Activated T-helper 17 cell treated with anti-CD3 and anti-CD28 coated beads, Interleukin-2, amount 50 U/mL, for 72 hours (primary cell): ENCODE data around the gene BCL11A. TPM values are rescaled to one million over a fixed set of nuclear protein-coding genes. Genes with fewer than 3 reads are reported as not detected.

Experiments
- ATAC-seq: fragments of 150-1000 bp; cut with Tn5 transposase; replicated peaks from 2 replicates; pipeline ENCODE4 v1.10.0; 2021; ENCODE audit warnings: mild to moderate bottlenecking, moderate library complexity
- H3K27ac Mint-ChIP-seq: one replicate; pipeline ENCODE4 v1.8.0; 2022; ENCODE audit warnings: mixed read lengths
- H3K27me3 Mint-ChIP-seq: one replicate; pipeline ENCODE4 v1.8.0; 2022; ENCODE audit warnings: mixed read lengths
- H3K36me3 Mint-ChIP-seq: one replicate; pipeline ENCODE4 v1.8.0; 2022; ENCODE audit warnings: low read depth, mild to moderate bottlenecking, mixed read lengths
- H3K4me1 Mint-ChIP-seq: one replicate; pipeline ENCODE4 v1.8.0; 2022; ENCODE audit warnings: mixed read lengths
- H3K4me3 Mint-ChIP-seq: one replicate; pipeline ENCODE4 v1.8.0; 2022; ENCODE audit warnings: mild to moderate bottlenecking, mixed read lengths
- H3K9me3 Mint-ChIP-seq: one replicate; pipeline ENCODE4 v1.8.0; 2022; ENCODE audit warnings: mixed read lengths
- total RNA-seq, 2 donors: library from RNA; stranded (reverse); gene quantifications; one replicate each; pipeline ENCODE4 v1.2.3, GENCODE V29; 2022

The BCL11A gene
- total RNA-seq, 2 donors from 2014 or later, result 0.90 TPM; not detected in 1

DNA sequence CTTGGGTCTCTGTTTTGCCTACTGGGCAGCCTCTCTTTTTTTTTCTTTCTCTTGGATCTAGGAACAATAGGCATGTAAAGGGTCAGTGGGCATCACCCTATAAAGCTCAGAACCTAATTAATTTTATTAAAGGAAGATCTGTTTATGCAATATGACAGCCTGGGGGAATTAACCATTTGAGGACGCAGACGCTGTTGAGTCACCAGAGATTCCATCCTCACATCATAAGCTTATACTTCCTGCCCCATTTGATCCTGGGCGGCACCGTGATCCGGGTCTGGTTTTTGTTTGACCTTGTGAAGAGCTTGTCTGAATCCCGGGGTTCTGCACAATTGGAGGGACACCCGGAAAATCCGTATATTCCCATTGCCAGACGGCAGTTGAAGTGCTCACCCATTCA, 16.8 kb upstream of the BCL11A start:
- no peaks in the 10 kb centered on the region for H3K36me3 Mint-ChIP-seq
- H3K4me1 Mint-ChIP-seq, result no peaks in the 10 kb centered on the region
- H3K9me3 Mint-ChIP-seq, result no peaks in the 10 kb centered on the region
- no peak overlapping the region for H3K27ac Mint-ChIP-seq
- no peak overlapping the region for H3K4me3 Mint-ChIP-seq
- peaks cover 47% of the 10 kb centered on the region for H3K27me3 Mint-ChIP-seq
- no peak for ATAC-seq

DNA sequence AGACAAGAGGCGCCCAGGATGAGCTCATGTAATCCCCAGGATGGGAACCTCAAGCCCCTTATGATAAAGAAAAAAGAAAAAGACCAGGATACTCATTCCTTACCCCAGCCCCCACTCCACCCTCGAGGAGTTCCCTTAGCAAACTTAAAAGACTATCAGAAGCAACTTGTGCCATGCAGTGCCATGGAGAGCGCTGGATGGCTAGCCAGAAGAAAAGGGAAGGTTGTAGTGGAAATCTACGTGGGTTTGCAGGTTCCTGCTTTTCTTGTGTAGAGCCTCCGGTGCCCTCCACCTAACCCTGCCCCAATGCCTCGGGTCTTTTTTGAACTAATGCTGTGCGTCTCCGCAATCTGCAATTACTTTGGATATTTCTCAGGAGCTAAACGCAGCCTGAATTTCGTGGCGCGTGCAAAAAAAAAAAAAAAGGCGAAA, 16.2 kb upstream of the BCL11A start:
- no peaks in the 10 kb centered on the region for H3K4me1 Mint-ChIP-seq
- H3K36me3 Mint-ChIP-seq, result no peaks in the 10 kb centered on the region
- H3K9me3 Mint-ChIP-seq, result no peaks in the 10 kb centered on the region
- H3K27me3 Mint-ChIP-seq, result peaks cover 47% of the 10 kb centered on the region
- no peak overlapping the region for H3K4me3 Mint-ChIP-seq
- no peak overlapping the region for H3K27ac Mint-ChIP-seq
- no peak for ATAC-seq

DNA sequence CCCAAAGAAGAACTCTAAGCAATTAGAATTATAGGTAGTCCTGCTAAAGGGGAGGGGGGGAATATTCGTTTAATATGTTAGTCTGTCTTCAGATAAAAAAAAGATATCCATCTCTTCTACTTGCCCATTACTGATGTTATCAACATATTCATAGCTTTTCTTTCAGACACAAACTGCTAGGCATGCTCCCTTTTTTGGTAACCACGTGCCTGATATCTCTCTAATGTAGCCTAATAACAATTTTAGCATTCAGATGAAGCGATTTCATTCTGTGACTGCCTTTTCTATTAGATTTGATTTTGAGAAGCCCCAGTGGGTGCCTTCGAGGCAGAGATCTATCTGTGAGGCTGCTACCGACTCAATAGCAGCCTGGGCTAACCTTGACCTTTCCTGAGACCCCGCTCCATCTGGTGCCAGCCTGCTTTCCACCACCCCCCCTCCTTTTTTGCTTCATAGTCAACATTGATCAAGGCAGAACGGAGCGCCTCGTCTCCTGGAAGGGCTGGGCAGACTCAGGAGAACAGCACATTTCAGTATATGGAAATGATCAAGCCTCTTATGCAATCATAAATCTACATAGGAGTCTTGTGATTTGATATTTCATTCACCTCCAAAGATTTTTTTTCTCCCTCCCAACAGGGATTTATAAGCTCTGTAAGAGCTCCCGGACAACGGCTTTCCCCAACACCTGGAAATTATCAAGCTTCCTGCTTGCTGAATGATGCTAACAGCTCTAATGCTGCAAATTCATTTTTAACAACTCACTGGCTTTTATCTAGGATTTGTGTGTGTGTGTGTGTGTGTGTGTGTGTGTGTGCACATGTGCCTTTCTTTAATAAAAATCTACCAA, 14.7 kb upstream of the BCL11A start:
- H3K9me3 Mint-ChIP-seq, result no peaks in the 10 kb centered on the region
- no peak for ATAC-seq
- no peaks in the 10 kb centered on the region for H3K36me3 Mint-ChIP-seq
- H3K4me1 Mint-ChIP-seq, result no peaks in the 10 kb centered on the region
- no peak overlapping the region for H3K27ac Mint-ChIP-seq
- no peak overlapping the region for H3K4me3 Mint-ChIP-seq
- peaks cover 50% of the 10 kb centered on the region for H3K27me3 Mint-ChIP-seq

DNA sequence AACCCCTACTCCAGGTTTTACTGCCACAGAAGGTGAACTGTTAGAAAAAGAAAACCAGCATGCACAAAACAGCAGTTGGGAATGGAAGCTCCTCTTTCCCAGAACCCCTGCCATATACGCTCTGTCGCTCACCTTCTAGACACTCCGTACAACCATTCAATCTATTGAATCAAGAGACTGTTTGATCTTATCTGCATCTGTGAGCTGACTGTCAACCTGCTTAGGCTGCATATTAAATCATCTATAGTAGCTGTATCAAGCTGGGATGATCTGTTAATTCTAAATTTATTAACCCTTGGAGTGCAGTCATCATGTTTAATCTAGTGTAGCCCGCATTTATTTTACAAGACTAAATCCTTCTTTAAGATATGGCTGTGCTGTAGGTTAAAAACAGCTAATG, 13.6 kb upstream of the BCL11A start:
- no peak for ATAC-seq
- H3K9me3 Mint-ChIP-seq, result no peaks in the 10 kb centered on the region
- no peak overlapping the region for H3K27ac Mint-ChIP-seq
- H3K4me3 Mint-ChIP-seq, result no peak overlapping the region
- H3K36me3 Mint-ChIP-seq, result no peaks in the 10 kb centered on the region
- no peaks in the 10 kb centered on the region for H3K4me1 Mint-ChIP-seq
- peaks cover 49% of the 10 kb centered on the region for H3K27me3 Mint-ChIP-seq

DNA sequence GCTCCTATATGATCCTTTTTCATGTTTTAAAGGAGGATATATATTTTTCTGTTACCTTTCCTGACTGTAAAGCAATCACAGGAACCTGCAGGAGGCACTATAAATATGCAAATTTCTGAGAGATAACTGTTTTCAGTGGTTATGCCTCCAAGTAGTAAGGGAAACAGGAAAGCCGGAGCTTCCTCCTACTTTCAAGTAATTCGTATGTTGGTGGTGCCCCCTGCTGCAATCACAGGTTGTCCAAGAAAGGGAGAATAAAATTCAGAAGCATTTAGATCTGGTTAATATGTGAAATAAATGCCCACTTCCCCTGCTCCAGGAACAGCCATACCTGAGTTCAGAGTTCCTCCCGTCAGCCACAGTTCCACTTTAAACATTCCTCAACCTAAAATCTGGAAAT, 12.0 kb upstream of the BCL11A start:
- ATAC-seq, result no peak
- no peaks in the 10 kb centered on the region for H3K36me3 Mint-ChIP-seq
- peaks cover 47% of the 10 kb centered on the region for H3K27me3 Mint-ChIP-seq
- no peaks in the 10 kb centered on the region for H3K9me3 Mint-ChIP-seq
- no peak overlapping the region for H3K27ac Mint-ChIP-seq
- H3K4me3 Mint-ChIP-seq, result no peak overlapping the region
- H3K4me1 Mint-ChIP-seq, result no peaks in the 10 kb centered on the region

DNA sequence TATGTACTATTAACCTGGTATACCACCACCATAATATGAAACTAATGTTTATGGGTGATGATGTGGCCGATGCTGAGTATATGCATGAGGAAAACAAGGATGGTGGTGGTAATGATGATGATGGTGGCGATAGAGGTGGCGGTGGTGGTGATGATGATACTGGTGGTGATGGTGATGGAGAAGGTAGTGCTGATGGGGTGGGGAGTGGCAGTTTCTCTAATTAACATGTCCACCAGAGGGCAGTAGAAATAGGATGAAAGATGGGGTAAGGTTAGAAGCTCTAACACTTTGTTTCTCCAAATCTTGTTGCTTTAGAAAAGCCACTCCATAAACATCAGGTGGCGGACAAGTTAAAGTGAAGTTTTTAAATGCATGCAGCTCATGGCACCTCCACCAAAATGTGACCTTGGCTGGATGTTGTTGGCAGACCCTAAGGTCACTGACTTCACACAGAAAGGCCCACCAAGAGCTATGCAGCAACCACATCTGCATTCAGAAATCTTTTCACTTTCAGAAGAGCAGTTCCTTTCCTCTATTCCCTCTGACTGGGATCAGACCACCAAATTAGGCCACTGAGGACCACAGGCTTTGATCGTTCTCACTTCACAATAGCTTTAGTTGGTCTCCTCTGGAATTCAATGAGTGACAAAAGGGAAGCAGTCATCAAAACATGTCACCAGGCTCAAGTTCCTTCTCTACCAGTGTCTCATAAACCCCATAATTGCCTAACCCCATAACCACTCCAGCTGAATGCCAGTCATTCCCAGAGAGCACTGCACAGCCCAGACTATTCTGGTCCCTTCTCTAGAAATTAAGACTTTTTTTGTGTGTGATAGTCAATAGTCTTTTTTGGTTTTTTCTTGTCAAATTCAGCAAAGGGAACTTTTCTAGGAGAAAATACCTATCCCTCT, 7.5 kb upstream of the BCL11A start:
- H3K36me3 Mint-ChIP-seq, result no peaks in the 10 kb centered on the region
- H3K27ac Mint-ChIP-seq, result no peak overlapping the region
- peaks cover 57% of the 10 kb centered on the region for H3K27me3 Mint-ChIP-seq
- no peaks in the 10 kb centered on the region for H3K9me3 Mint-ChIP-seq
- ATAC-seq, result peak; percentile 34
- no peak overlapping the region for H3K4me3 Mint-ChIP-seq
- H3K4me1 Mint-ChIP-seq, result peaks cover 5% of the 10 kb centered on the region

DNA sequence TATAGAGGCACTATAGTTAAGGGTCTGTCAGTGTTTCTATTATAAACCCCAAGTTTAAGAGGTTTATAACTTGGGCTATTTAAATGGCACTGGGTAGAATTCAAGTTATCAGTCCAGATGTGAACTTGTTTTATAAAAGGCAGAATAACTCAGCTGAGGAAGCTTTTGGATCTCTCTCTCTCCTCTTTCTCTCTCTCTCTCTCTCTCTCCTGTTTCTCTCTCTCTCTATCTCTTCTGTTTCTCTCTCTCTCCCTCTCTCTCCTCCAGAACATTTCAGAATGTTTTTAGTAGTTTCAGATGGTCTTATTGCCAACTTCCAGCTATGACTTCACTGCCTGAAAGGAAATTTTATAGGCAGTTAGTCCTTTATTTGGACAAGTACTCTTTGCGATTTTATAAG, 6.4 kb upstream of the BCL11A start:
- ATAC-seq, result no peak
- H3K4me1 Mint-ChIP-seq, result peaks cover 11% of the 10 kb centered on the region
- H3K27me3 Mint-ChIP-seq, result peaks cover 63% of the 10 kb centered on the region
- no peak overlapping the region for H3K4me3 Mint-ChIP-seq
- H3K9me3 Mint-ChIP-seq, result no peaks in the 10 kb centered on the region
- no peaks in the 10 kb centered on the region for H3K36me3 Mint-ChIP-seq
- no peak overlapping the region for H3K27ac Mint-ChIP-seq

DNA sequence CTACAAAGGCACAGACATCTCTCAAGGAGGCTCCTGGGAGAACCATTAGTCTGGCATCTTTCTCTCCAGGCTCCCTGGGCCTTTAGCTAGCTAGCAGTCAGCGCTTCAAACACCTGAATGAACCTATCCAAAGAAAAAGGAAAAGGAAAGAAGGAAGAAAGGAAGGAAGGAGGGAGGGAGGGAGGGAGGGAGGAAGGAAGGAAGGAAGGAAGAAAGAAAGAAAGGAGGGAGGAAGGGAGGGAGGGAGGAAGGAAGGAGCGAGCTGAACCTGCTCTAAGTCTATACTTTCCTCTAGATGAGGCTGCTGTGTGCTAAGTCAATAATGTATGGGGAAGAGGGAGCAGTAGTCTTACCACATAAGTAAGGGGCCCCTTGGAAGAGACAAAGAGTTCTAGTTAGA, 5.1 kb upstream of the BCL11A start:
- no peak overlapping the region for H3K4me3 Mint-ChIP-seq
- ATAC-seq, result no peak
- no peaks in the 10 kb centered on the region for H3K36me3 Mint-ChIP-seq
- peaks cover 55% of the 10 kb centered on the region for H3K27me3 Mint-ChIP-seq
- H3K4me1 Mint-ChIP-seq, result peaks cover 11% of the 10 kb centered on the region
- H3K9me3 Mint-ChIP-seq, result no peaks in the 10 kb centered on the region
- no peak overlapping the region for H3K27ac Mint-ChIP-seq

DNA sequence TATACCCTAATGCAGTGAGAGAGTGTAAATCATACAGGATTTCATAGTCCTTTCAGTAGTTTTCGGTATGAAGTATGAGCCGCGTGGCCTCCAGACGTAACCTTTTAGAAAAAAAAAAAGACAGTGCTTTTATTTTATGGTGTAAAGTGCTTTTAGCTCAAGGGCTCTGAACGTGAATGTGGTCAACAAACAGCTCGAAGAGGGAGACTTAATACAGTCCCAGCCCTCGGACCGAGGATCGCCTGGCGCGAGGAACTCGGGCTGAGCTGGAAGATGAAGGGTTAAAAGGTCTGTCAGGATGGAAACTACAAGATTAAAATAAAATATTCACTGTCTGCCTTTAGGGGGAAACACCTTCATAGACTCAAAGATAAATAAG, 4.0 kb upstream of the BCL11A start:
- H3K9me3 Mint-ChIP-seq, result no peaks in the 10 kb centered on the region
- H3K4me1 Mint-ChIP-seq, result peaks cover 11% of the 10 kb centered on the region
- ATAC-seq, result no peak
- H3K4me3 Mint-ChIP-seq, result peak overlapping the region; percentile 24
- no peaks in the 10 kb centered on the region for H3K36me3 Mint-ChIP-seq
- H3K27me3 Mint-ChIP-seq, result peaks cover 53% of the 10 kb centered on the region
- H3K27ac Mint-ChIP-seq, result no peak overlapping the region

DNA sequence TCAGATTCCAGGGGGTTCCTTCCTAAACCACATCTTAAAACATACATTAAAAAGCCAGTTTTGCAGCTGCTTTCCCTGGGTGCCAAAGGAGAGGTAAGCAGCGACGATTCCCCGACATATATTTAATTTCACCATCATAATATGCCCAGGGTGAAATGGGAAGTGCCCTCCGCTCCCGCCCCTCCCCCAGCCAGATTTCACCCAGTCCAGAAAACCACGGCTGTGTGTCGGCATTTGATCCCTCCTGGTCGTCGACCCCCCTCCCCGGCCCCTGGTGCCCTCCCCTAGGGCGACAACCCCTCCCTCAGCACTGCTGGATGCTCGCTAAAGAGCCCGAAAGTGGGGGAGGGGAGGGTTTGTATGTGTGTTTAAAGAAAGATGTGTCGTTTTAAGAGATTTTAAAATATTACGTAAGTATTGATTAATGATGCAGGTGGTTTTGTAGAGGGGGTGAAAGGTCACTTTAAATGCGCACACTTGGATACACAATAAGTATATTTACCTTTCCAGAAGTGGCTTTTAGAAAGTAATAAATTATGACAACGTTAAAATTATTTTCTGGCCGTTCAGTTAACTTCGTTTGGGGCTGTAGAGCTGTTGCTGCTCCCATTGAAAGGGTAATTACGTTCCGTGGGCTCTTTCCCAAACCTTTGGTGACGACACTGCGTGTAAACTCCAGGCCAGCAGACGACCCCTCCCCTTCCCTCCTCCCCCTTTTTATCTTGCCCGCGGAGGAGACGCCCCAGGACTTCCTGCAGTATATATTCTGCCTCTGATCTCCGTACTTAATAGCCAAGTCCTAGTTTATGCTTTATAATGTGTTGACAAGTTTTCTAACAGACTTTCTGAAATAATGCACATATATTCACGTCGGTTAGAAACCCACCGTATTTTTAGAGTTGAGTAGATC, 3.4 kb upstream of the BCL11A start:
- Mint-ChIP-seq H3K4me3 (peak overlapping the region; percentile 24), H3K36me3 (no peaks in the 10 kb centered on the region), H3K9me3 (no peaks in the 10 kb centered on the region), H3K4me1 (peaks cover 11% of the 10 kb centered on the region), H3K27ac (no peak overlapping the region), H3K27me3 (peaks cover 54% of the 10 kb centered on the region)
- ATAC-seq, result no peak

DNA sequence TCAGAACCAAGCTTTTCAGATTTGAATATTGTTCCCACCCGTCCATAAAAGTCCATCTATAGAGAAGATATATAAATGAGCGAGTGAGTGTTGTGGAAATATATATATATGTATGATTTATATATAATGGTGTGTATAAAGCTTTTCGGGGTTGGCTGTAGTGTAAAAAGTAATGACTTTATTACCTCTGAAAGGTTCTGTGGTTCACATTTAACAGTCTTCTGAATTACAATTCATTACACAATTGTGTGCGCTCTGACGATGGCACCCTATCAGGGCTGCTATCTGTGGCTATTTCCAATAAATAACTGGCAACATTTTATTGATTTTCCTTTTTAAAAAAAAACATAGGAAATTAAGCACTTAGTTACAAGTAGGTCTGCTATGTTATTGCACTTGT, 2.7 kb upstream of the BCL11A start:
- Mint-ChIP-seq H3K4me3 (peak overlapping the region; percentile 74), H3K27me3 (peaks cover 50% of the 10 kb centered on the region), H3K4me1 (peaks cover 11% of the 10 kb centered on the region), H3K27ac (no peak overlapping the region), H3K9me3 (no peaks in the 10 kb centered on the region), H3K36me3 (no peaks in the 10 kb centered on the region)
- ATAC-seq, result no peak

DNA sequence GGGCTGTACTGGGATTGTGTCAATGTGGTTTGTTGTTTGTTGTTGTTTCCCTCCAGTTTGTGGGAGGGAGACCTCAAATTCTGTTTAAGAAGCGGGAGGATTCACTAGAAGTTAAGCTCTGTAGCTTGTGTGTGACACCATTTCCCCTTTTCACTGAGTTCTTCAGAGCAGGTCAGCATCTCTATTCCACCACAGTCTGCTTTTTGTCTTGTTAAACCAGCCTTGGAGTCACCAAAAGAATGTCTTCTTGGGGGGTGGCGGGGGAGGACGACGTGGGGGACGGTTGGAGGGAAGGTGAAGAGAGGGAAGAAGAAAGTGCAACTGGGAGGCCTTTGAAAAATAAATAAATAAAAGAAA, 2.3 kb upstream of the BCL11A start:
- no peak for ATAC-seq
- no peaks in the 10 kb centered on the region for H3K36me3 Mint-ChIP-seq
- peak overlapping the region; percentile 74 for H3K4me3 Mint-ChIP-seq
- H3K27me3 Mint-ChIP-seq, result peaks cover 49% of the 10 kb centered on the region
- no peak overlapping the region for H3K27ac Mint-ChIP-seq
- H3K4me1 Mint-ChIP-seq, result peaks cover 11% of the 10 kb centered on the region
- H3K9me3 Mint-ChIP-seq, result no peaks in the 10 kb centered on the region

DNA sequence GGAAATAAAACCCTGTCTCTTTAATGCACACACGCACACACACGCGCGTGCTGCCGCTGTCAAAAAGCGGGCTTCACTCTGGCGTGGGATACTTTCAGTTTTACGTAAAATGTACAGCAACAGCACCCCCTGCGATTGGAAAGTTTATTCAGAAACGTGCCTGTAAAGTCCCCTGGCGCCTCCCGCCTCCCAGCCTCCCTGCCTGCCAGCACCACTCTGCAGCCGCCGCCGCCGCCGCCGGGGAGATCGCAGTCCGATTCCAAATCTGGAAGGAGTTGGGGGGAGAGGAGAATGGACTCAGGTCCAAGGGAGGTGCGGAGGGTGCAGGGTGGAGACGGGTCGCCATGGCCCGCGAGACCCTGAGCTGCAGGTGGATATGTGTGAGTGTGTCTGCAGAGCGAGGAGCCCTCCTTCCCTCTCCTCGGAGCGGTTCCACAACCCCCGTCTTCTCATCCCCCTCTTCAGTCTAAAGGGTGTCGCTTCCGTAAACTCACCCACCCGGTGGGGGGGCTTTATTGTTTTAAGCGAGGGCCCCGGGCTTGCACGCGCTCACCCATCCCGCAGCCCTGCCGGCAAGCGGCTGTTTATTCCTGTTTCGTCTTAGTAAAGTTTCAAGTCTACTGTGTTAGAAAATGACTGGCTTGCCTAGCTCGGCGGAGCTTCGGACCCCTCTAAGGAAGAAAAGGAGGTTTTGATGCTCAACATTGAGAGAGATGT, 1.8 kb upstream of the BCL11A start:
- Mint-ChIP-seq H3K27ac (no peak overlapping the region), H3K27me3 (peaks cover 47% of the 10 kb centered on the region), H3K36me3 (peaks cover under 1% of the 10 kb centered on the region), H3K4me1 (peaks cover 11% of the 10 kb centered on the region), H3K4me3 (peak overlapping the region; percentile 74), H3K9me3 (no peaks in the 10 kb centered on the region)
- ATAC-seq, result peak; percentile 43

DNA sequence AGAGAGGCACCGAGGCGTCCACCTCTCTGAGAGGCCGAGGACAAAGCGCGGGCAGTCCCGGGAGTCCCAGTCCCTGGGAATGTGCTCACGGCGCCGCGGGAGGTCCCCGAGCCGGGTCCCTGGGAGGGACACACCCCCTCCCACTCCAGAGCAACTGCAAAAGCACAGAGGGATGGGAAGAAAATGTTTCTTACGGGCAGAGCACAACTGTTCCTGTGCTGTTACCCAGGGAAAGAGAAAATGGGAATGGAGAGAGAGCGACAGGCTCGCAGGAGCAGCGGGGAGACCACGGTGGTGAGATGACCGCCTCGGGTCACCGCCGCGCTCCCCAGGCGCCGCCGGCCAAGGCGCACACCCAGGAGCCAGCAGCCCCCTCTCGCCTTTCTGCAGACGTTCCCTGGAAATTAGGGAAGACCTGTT, 1.2 kb upstream of the BCL11A start:
- Mint-ChIP-seq H3K9me3 (no peaks in the 10 kb centered on the region), H3K27me3 (peaks cover 47% of the 10 kb centered on the region), H3K4me1 (peaks cover 11% of the 10 kb centered on the region), H3K27ac (no peak overlapping the region), H3K4me3 (peak overlapping the region; percentile 74), H3K36me3 (peaks cover 6% of the 10 kb centered on the region)
- no peak for ATAC-seq
